Mesothelial cell of epicardium (in vitro differentiated cells): ENCODE results near the gene CEP128. TPM values are rescaled to one million over a fixed set of nuclear protein-coding genes. Genes with fewer than 3 reads are reported as not detected.
A peak's percentile ranks its signal among the peaks of the same experiment; 100 is the strongest.

ENCODE experiments used
- DNase-seq, 2 experiments: peaks; one replicate each; pipeline ENCODE4 v3.0.0; 2021; ENCODE audit warnings: low spot score in 2 of 2; ENCODE audit not compliant: unreplicated experiment in 2 of 2
- H3K27ac Mint-ChIP-seq: 2 replicates; pipeline ENCODE4 v1.8.0; 2021; ENCODE audit warnings: mixed read lengths
- H3K27me3 Mint-ChIP-seq: 2 replicates; pipeline ENCODE4 v1.8.0; 2021; ENCODE audit warnings: low read depth, mixed read lengths
- H3K36me3 Mint-ChIP-seq: 2 replicates; pipeline ENCODE4 v1.8.0; 2021; ENCODE audit warnings: mixed read lengths
- H3K4me1 Mint-ChIP-seq: 2 replicates; pipeline ENCODE4 v1.8.0; 2021; ENCODE audit warnings: mixed read lengths
- H3K4me3 Mint-ChIP-seq: 2 replicates; pipeline ENCODE4 v1.8.0; 2021; ENCODE audit warnings: mild to moderate bottlenecking, moderate library complexity, mixed read lengths
- H3K9me3 Mint-ChIP-seq: 2 replicates; pipeline ENCODE4 v1.8.0; 2021; ENCODE audit warnings: mixed read lengths
- total RNA-seq: library from RNA; stranded (reverse); gene quantifications from 3 replicates; pipeline ENCODE4 v1.2.1, GENCODE V29; 2021
- TF ChIP-seq, protein P1 (sequence below): fragments of 200-600 bp; sonication (generic); IDR thresholded peaks from one replicate; pipeline ENCODE4 v1.5.0; 2021; ENCODE audit warnings: antibody characterized with exemption; ENCODE audit not compliant: unreplicated experiment

Gene CEP128
- total RNA-seq, 1 donor from 2014 or later, result 14.8 TPM

DNA sequence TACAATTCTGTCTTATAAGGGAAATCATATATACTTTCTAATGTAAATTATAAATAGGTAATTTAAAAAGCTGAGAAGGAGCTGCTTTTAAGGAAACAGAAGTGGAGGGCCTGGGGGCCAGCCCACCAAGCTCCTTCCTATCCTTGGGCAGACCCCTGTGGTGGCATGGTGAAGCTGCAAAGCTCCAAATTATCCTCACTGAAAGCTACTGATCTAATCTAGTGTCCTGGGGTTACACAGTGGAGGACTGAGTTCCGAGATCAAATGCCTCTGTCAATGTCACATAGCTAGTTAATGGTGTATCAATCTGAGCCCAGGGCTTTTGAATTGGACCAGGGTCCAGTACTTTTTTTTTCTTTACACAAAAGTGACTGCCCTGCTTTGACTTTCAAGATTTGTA, 355.4 kb downstream of the CEP128 start:
- Mint-ChIP-seq H3K4me1 (peaks cover 16% of the 10 kb centered on the region), H3K4me3 (no peak overlapping the region), H3K9me3 (peaks cover 13% of the 10 kb centered on the region), H3K27me3 (no peaks in the 10 kb centered on the region), H3K27ac (no peak overlapping the region), H3K36me3 (peaks cover 6% of the 10 kb centered on the region)
- DNase-seq, result no peak
- TF ChIP-seq, protein P1, sequence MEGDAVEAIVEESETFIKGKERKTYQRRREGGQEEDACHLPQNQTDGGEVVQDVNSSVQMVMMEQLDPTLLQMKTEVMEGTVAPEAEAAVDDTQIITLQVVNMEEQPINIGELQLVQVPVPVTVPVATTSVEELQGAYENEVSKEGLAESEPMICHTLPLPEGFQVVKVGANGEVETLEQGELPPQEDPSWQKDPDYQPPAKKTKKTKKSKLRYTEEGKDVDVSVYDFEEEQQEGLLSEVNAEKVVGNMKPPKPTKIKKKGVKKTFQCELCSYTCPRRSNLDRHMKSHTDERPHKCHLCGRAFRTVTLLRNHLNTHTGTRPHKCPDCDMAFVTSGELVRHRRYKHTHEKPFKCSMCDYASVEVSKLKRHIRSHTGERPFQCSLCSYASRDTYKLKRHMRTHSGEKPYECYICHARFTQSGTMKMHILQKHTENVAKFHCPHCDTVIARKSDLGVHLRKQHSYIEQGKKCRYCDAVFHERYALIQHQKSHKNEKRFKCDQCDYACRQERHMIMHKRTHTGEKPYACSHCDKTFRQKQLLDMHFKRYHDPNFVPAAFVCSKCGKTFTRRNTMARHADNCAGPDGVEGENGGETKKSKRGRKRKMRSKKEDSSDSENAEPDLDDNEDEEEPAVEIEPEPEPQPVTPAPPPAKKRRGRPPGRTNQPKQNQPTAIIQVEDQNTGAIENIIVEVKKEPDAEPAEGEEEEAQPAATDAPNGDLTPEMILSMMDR, result no peak

DNA sequence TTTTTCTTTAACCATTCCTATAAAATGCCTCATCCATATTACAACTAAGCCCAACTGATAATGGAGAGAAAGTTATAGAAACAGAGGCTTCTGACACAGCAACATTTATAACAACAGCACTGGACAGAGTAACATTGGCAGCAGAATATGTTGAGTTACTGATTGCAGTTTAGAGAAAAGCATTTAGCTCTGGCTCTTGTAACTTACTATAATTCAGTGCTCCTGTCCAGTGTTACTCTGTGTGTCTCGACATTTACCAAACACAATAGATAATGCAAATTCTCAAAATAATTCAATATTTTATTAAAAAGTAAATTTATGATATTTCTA, 356.1 kb downstream of the CEP128 start:
- peak overlapping the region; percentile 18 for H3K27ac Mint-ChIP-seq
- H3K9me3 Mint-ChIP-seq, result peaks cover 6% of the 10 kb centered on the region
- DNase-seq, result no peak
- TF ChIP-seq, protein P1, result no peak
- H3K27me3 Mint-ChIP-seq, result no peaks in the 10 kb centered on the region
- H3K36me3 Mint-ChIP-seq, result peaks cover 4% of the 10 kb centered on the region
- H3K4me1 Mint-ChIP-seq, result peaks cover 16% of the 10 kb centered on the region
- H3K4me3 Mint-ChIP-seq, result no peak overlapping the region

DNA sequence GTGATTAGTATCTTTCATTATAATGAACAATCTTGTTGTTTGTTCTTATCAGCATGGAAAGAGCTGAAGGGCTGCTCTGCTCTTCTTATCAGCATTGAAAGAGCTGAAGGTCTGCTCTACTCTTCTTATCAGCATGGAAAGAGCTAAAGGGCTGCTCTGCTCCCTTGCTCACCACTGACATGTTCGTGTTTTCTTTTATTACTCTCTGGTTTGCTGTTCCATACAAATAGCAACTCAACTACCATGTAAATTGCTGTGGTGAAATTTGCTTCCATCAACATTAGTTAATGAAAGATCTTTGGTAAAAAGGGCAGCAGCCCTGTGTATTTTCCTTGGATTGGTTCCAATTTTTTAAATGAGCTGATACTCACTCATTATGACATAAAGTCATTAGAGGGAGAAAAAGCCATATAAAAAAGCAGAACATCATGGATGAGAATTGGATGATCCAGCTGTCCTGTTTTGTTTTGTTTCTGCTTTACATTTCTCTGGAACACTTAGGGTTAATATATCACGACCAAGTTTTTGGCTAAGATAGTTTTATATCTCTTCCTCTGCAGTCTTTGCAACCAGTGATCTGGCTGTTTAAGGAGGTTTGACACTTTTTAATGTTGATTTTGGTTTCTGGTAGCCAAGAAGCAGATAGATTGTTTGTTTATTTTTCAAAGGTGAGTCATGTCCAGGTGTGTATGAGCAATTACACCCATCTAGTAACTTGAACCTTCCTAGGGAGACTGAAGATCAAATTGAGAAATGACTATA, 356.6 kb downstream of the CEP128 start:
- H3K27ac Mint-ChIP-seq, result peak overlapping the region; percentile 18
- TF ChIP-seq, protein P1, result no peak
- H3K4me3 Mint-ChIP-seq, result no peak overlapping the region
- H3K9me3 Mint-ChIP-seq, result peaks cover under 1% of the 10 kb centered on the region
- DNase-seq, result no peak
- no peaks in the 10 kb centered on the region for H3K27me3 Mint-ChIP-seq
- H3K36me3 Mint-ChIP-seq, result no peaks in the 10 kb centered on the region
- peaks cover 16% of the 10 kb centered on the region for H3K4me1 Mint-ChIP-seq

DNA sequence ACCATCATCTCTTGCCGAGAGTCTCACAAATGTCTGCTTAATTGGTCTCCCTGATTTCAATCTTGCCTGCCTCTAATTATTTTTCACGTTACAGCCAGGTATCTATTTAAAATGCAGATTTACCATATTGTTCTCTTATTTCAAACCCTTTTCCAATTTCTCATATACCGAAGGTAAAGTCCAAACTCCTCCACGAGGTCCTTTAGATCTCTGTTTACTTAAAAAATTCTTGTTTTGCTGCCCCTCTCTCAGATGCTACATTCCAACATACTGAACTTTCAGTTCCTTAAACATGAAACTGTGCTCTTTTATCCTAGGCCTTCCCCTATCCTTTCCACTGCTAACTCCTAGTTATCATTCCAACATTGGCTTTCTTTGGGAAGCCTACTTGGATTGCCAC, 363.9 kb downstream of the CEP128 start:
- no peak for DNase-seq
- TF ChIP-seq, protein P1, result no peak
- H3K9me3 Mint-ChIP-seq, result no peaks in the 10 kb centered on the region
- H3K27me3 Mint-ChIP-seq, result no peaks in the 10 kb centered on the region
- no peaks in the 10 kb centered on the region for H3K36me3 Mint-ChIP-seq
- H3K4me1 Mint-ChIP-seq, result no peaks in the 10 kb centered on the region
- no peak overlapping the region for H3K4me3 Mint-ChIP-seq
- no peak overlapping the region for H3K27ac Mint-ChIP-seq

DNA sequence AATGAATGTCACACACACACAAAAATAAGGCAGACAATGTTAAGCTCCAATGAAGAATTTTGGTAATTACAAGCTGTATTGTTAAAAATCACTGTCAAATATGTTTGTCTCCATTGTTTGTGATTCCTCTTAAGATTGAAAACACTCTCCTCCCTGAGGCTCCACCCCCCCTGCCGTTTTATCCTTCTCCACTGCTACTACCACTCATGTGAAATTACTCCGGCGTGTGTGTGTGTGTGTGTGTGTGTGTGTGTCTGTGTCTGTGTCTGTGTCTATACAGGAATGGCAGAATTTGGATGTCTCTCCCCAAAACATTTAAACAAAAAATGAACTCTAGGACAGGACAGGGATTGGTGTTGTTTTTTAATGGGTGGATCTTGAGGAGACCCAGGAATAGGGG, 365.1 kb downstream of the CEP128 start:
- no peaks in the 10 kb centered on the region for H3K4me1 Mint-ChIP-seq
- no peak for DNase-seq
- TF ChIP-seq, protein P1, result no peak
- H3K36me3 Mint-ChIP-seq, result no peaks in the 10 kb centered on the region
- H3K4me3 Mint-ChIP-seq, result no peak overlapping the region
- H3K27ac Mint-ChIP-seq, result no peak overlapping the region
- H3K9me3 Mint-ChIP-seq, result no peaks in the 10 kb centered on the region
- no peaks in the 10 kb centered on the region for H3K27me3 Mint-ChIP-seq
